HPDE6-E6E7 (cell line): ENCODE results near the gene SCN11A.
A peak's percentile ranks its signal among the peaks of the same experiment; 100 is the strongest.

Experiments used
- DNase-seq: peaks from one replicate; pipeline ENCODE4 v3.0.0; 2011; ENCODE audit warnings: missing footprints; ENCODE audit errors: extremely low spot score

SCN11A gene

GRCh38 chr3:39051649-39052561 is at the start of gene SCN11A, which contains the start of gene WDR48:
TSS of gene SCN11A (minus strand) at chr3:39051944. CDS start at chr3:38950362, 101,582 bp downstream.
TSS of gene WDR48 (plus strand) at chr3:39052016. CDS start at chr3:39052026, 10 bp downstream.
- peak; percentile 58 for DNase-seq

- peak; percentile 25 for DNase-seq
Measured at GRCh38 chr3:39101022-39101689, 49.4 kb upstream of the SCN11A start.

GRCh38 chr3:39100500-39100886 is 48.7 kb upstream of the SCN11A start:
- DNase-seq, result no peak

GRCh38 chr3:39099738-39100499 is 48.2 kb upstream of the SCN11A start:
- no peak for DNase-seq

- DNase-seq, result no peak
Measured at GRCh38 chr3:39099242-39099641, 47.5 kb upstream of the SCN11A start.

- no peak for DNase-seq
Measured at GRCh38 chr3:39098473-39099000, 46.8 kb upstream of the SCN11A start.

GRCh38 chr3:39097716-39098472 is 46.1 kb upstream of the SCN11A start:
- DNase-seq, result no peak

- DNase-seq, result no peak
Measured at GRCh38 chr3:39096775-39097174, 45.0 kb upstream of the SCN11A start.

GRCh38 chr3:39095778-39096177 is 44.0 kb upstream of the SCN11A start:
- DNase-seq, result no peak

- no peak for DNase-seq
Measured at GRCh38 chr3:39094851-39095677, 43.3 kb upstream of the SCN11A start.

- DNase-seq, result no peak
Measured at GRCh38 chr3:39090922-39091321, 39.2 kb upstream of the SCN11A start.

GRCh38 chr3:39088889-39089288 is 37.1 kb upstream of the SCN11A start:
- no peak for DNase-seq

- no peak for DNase-seq
Measured at GRCh38 chr3:39088456-39088855, 36.7 kb upstream of the SCN11A start.

GRCh38 chr3:39086144-39086543 is 34.4 kb upstream of the SCN11A start:
- DNase-seq, result no peak

- DNase-seq, result no peak
Measured at GRCh38 chr3:39082666-39083313, 31.0 kb upstream of the SCN11A start.

- DNase-seq, result no peak
Measured at GRCh38 chr3:39080026-39080425, 28.3 kb upstream of the SCN11A start.

GRCh38 chr3:39079530-39079929 is 27.8 kb upstream of the SCN11A start:
- DNase-seq, result no peak

GRCh38 chr3:39075910-39076309 is 24.2 kb upstream of the SCN11A start:
- no peak for DNase-seq

- no peak for DNase-seq
Measured at GRCh38 chr3:39068556-39068955, 16.8 kb upstream of the SCN11A start.

- DNase-seq, result peak; percentile 0
Measured at GRCh38 chr3:39067286-39067685, 15.5 kb upstream of the SCN11A start.
